GM10248 (cell line): ENCODE data around the gene MDM1.

Experiments
- CTCF ChIA-PET: fragments of 300-600 bp; sonication (Branson Sonifier 250); formaldehyde crosslinking; extraction: SDS; loops from one replicate; lab custom pipeline; 2021; ENCODE audit warnings: antibody characterized with exemption; lab: Yijun Ruan, JAX
- POLR2A ChIA-PET: fragments of 350-650 bp; sonication (Branson Sonifier 250); formaldehyde crosslinking; extraction: SDS; loops from one replicate; lab custom pipeline; 2020; ENCODE audit warnings: antibody characterized with exemption; lab: Yijun Ruan, JAX
- DNase-seq: peaks from one replicate; pipeline ENCODE4 v3.0.0; 2012; ENCODE audit errors: extremely low spot score
- TF ChIP-seq, protein P1 (sequence below): IDR thresholded peaks from 2 replicates; pipeline ENCODE4 v1.5.1; 2012; ENCODE audit warnings: mild to moderate bottlenecking, low read depth; ENCODE audit errors: extremely low read depth, missing control alignments, control extremely low read depth

Gene MDM1

DNA sequence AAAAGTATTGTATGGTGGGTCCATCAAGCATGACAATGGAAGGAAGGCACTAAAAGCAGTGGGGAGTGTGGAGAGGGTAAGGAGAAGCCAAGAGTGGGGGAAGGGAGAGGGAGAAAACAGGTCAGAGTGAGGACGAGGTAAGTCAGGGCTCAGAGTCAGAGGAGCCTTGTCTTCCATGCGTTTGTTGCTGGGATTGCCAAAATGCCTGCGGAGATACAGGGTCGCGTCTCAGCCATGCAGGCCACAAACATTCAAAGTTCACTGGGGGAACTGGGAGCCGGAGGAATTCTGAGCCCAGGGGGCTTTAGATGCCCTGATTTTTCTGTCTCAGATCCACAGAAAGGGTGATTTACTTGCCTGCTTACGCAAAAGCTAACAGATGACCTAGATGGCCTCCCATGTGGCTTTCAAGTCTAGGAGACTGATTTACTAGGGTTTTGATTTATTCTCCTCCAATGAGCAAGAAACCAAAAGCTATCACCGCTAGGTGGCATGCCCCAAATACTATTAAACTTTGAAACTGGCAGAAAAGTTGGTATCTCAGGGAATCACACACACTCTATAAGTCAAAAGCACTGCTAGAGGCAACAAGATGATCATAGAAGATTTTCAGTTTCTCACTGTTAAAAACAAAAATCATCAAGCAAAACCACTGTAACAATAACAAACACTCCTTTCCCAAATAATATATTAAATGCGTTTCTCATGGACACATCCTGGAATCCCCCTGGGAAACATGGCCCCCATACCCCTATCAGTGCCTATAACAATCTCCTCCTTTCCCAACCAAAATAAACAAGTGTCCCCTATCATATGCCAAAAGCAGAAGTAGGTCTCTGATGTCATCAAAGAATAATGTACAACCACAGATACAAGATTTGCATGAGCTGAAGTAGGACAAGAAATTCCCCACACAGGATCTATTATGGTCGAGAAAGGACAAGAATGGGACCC, 26.6 kb upstream of the MDM1 start:
- DNase-seq = peak; percentile 48
- ChIA-PET POLR2A (no interaction called here), CTCF (interaction anchor here (0.7 to 6.7 kb wide), 18 partner anchors 9 to 455 kb away, joined by 3 to 39 read pairs (median 4); no protein-coding TSS in a partner anchor)
- TF ChIP-seq, protein P1, sequence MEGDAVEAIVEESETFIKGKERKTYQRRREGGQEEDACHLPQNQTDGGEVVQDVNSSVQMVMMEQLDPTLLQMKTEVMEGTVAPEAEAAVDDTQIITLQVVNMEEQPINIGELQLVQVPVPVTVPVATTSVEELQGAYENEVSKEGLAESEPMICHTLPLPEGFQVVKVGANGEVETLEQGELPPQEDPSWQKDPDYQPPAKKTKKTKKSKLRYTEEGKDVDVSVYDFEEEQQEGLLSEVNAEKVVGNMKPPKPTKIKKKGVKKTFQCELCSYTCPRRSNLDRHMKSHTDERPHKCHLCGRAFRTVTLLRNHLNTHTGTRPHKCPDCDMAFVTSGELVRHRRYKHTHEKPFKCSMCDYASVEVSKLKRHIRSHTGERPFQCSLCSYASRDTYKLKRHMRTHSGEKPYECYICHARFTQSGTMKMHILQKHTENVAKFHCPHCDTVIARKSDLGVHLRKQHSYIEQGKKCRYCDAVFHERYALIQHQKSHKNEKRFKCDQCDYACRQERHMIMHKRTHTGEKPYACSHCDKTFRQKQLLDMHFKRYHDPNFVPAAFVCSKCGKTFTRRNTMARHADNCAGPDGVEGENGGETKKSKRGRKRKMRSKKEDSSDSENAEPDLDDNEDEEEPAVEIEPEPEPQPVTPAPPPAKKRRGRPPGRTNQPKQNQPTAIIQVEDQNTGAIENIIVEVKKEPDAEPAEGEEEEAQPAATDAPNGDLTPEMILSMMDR = peak; percentile 44

DNA sequence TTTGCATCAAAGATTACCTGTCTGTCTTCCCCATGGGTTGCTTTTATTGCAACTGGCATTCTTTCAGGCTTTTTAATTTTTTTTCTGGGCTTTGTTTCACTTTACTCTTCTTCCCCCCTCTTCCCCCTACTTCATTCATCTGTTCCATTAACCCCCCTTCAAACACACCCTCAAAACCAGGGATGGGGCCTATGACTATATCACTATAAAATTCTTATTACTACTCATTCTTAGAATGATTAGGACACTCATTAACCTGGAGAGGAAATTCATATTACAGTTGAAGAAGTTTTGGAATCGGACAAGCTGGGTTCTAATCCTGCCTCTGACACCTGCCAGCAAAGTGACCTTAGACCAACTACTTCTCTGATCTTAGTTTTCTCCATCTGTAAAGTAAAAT, 24.8 kb upstream of the MDM1 start:
- DNase-seq = no peak
- ChIA-PET CTCF (interaction anchor here (0.7 to 6.7 kb wide), 5 partner anchors 9 to 260 kb away, joined by 3 to 39 read pairs (median 5); no protein-coding TSS in a partner anchor), POLR2A (no interaction called here)
- TF ChIP-seq, protein P1 = no peak

DNA sequence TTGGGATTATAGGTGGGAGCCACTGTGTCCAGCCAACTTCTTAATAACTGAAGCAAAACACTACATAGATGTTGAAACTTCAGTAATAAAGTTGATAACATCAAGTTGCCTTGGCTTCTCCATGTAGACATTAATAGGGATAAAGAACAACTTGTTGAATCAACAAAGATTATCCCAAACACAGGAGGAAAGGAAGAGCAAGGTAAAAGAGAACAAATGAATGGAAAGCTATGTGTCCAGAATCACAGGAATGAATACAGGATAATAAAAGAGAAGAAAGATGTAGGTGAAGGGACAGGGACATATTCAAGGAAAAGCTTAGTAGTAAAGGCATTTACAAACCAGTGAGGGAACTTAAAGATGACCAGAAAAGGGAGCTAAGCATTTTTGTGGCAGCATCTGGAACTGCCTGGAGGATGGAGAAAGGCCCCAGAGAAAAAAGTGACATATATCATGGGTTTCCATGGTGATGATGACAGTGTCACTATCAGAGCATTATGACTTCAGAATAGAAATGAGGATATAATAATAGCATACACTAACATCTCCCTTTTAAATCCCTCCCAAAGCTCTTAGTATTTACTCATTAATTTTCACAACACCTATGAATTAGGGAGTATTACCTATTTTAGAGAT, 24.0 kb upstream of the MDM1 start:
- TF ChIP-seq, protein P1 = no peak
- CTCF ChIA-PET = interaction anchor here (0.7 to 6.7 kb wide), 9 partner anchors 8 to 261 kb away, joined by 3 to 39 read pairs (median 4); partner anchors contain the start of gene MDM1
- POLR2A ChIA-PET = no interaction called here
- no peak for DNase-seq

DNA sequence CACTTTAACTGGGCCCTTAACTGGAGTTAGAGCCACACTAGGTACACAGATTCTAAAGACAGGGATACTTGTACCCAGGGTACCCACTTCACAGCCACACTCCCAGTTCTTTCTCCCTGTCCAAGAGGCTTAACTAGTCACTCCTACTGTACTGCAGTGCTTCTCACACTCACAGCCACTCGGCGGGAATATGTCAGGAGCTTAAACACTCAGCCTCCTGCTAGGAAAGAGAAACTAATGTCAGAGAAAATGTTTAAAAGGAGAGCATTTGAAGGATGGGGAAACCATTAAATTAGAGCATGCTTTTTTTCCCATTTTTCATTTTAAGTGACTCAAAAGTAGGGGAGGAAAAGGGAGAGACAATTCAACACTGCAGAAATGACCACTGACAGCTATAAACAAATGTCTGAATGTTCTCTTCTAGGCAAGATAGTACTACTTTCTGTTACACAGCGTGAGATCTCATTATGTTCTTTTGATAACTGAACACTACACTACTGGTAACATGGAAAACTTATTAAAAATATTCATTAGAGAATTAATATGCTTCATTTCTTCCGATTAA, 22.9 kb upstream of the MDM1 start:
- ChIA-PET CTCF (interaction anchor here (1.1 to 6.7 kb wide), 4 partner anchors 15 to 133 kb away, joined by 3 to 39 read pairs (median 3); no protein-coding TSS in a partner anchor), POLR2A (no interaction called here)
- TF ChIP-seq, protein P1 = no peak
- no peak for DNase-seq

DNA sequence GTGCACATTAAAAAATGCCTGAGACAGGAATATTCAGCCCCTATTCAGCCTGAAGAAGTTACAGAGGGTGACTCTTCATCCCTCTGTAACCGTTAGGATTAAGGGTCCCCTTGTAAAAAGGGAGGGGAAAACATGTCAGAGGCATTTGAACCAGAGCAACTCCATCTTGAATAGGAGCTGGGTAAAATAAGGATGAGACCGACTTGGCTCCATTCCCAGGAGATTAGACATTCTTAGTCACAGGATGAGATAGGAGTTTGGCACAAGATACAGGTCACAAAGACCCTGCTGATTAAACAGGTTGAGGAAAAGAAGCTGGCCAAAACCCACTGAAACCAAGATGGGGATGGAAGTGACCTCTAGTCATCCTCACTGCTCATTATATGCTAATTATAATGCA, 19.9 kb upstream of the MDM1 start:
- DNase-seq = no peak
- POLR2A ChIA-PET = no interaction called here
- CTCF ChIA-PET = interaction anchor here (0.9 to 2.5 kb wide), 2 partner anchors 8 to 16 kb away, joined by 3 to 8 read pairs; no protein-coding TSS in a partner anchor
- TF ChIP-seq, protein P1 = no peak

- POLR2A ChIA-PET = no interaction called here
- TF ChIP-seq, protein P1 = no peak
- DNase-seq = no peak
- CTCF ChIA-PET = interaction anchor here (1.9 kb wide), 1 partner anchor 16 kb away, joined by 4 read pairs; no protein-coding TSS in a partner anchor
Observed at GRCh38 chr12:68350753-68351152, 18.6 kb upstream of the MDM1 start.
